Dendritic cell treated with granulocyte-macrophage colony-stimulating factor and Interleukin-4, amounts not matched to agents 40 ng/mL and 50 ng/mL, for 4 days (primary cell): ENCODE results near the gene AQP6.

Experiments used
- H3K27ac Mint-ChIP-seq: one replicate; pipeline ENCODE4 v1.8.0; 2022; ENCODE audit warnings: mild to moderate bottlenecking, mixed read lengths
- H3K27me3 Mint-ChIP-seq: one replicate; pipeline ENCODE4 v1.8.0; 2022; ENCODE audit warnings: mild to moderate bottlenecking, mixed read lengths
- H3K36me3 Mint-ChIP-seq: one replicate; pipeline ENCODE4 v1.8.0; 2022; ENCODE audit warnings: low read depth, mixed read lengths
- H3K4me1 Mint-ChIP-seq: one replicate; pipeline ENCODE4 v1.8.0; 2022; ENCODE audit warnings: low read depth, mixed read lengths
- H3K4me3 Mint-ChIP-seq: one replicate; pipeline ENCODE4 v1.8.0; 2022; ENCODE audit warnings: mild to moderate bottlenecking, moderate library complexity, mixed read lengths
- H3K9me3 Mint-ChIP-seq: one replicate; pipeline ENCODE4 v1.8.0; 2022; ENCODE audit warnings: mixed read lengths
- intact Hi-C: fragments of 100-400 bp; cut with micrococcal nuclease; formaldehyde crosslinking; loops from one replicate; pipeline ENCODE4 v1.15.0; 2022

Gene AQP6

DNA sequence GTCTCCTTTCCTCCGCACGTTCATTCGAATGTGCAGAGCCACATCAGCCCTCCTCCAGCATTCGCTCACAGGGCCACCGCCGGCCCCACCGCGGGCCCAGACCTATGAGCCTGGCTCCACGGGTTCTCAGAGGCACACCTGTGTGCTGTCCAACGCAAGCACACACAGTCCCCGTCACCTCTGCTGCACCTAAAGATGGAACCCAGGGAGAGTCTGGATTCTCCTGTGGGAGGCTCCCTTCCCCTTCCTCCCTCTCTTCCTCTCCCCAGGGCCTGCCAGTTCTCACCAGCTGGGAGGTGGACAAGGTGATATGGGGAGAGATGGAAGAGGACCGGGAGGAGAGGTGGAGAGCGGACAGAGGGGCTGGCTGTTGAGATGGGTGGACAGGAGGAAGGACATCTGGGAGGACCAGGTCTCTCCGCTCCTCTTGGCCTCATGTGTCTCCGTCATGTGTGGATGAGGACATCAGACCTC is 4.9 kb upstream of the AQP6 start:
- no peaks in the 10 kb centered on the region for H3K36me3 Mint-ChIP-seq
- no peaks in the 10 kb centered on the region for H3K9me3 Mint-ChIP-seq
- peak overlapping the region; percentile 58 for H3K4me3 Mint-ChIP-seq
- peaks cover 52% of the 10 kb centered on the region for H3K27me3 Mint-ChIP-seq
- H3K27ac Mint-ChIP-seq, result no peak overlapping the region
- peaks cover 5% of the 10 kb centered on the region for H3K4me1 Mint-ChIP-seq
- intact Hi-C loops, result loop anchor here (1.0 to 5.0 kb wide), 4 partner anchors 69 to 207 kb away; no protein-coding TSS in a partner anchor

DNA sequence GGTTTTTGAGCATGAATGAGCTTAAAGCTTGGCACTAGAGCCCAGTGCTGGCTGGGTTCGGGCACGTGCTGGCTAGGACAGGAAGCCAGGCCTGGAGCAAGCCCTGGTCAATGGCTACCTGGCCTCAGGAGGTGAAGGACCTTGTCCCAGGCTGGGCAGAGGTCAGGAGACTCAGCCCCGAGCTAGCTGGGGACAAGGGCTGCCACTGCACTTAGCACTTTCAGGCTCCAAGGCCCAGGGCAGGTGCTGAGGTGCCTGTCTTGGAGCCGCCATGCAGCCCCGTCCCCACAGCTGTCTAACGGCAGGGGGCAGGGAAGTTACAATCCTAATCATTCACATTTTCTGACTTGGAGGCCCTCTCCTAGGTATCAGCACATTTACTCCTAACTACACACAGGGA is 4.3 kb upstream of the AQP6 start:
- Mint-ChIP-seq H3K4me1 (peaks cover 7% of the 10 kb centered on the region), H3K4me3 (no peak overlapping the region), H3K27ac (no peak overlapping the region), H3K9me3 (no peaks in the 10 kb centered on the region), H3K36me3 (no peaks in the 10 kb centered on the region), H3K27me3 (peaks cover 47% of the 10 kb centered on the region)
- intact Hi-C loops, result loop anchor here (5.0 kb wide), 1 partner anchor 69 kb away; no protein-coding TSS in a partner anchor

DNA sequence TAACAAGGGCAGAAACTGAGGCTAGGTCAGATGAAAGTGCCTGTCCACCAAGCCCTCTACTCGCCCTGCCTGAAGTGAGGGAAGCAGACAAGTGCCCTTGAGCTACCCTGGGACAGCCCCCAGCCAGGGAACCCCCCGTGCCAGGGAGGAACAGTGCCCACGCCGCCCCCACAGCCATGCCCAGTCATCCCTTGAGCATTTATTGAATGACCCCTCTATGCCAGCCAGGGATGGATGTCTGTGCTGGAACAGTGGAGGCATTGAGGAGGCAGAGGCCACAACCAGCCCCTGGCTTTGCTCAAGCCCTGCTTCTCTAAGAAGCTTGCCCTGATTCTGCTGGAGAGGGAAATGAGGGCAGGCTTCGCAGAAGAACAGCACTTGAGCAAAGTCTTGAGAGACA is 3.7 kb upstream of the AQP6 start:
- Mint-ChIP-seq H3K4me1 (peaks cover 13% of the 10 kb centered on the region), H3K27ac (no peak overlapping the region), H3K36me3 (no peaks in the 10 kb centered on the region), H3K9me3 (no peaks in the 10 kb centered on the region), H3K4me3 (no peak overlapping the region), H3K27me3 (peaks cover 42% of the 10 kb centered on the region)
- intact Hi-C loops, result loop anchor here (5.0 kb wide), 1 partner anchor 68 kb away; no protein-coding TSS in a partner anchor

DNA sequence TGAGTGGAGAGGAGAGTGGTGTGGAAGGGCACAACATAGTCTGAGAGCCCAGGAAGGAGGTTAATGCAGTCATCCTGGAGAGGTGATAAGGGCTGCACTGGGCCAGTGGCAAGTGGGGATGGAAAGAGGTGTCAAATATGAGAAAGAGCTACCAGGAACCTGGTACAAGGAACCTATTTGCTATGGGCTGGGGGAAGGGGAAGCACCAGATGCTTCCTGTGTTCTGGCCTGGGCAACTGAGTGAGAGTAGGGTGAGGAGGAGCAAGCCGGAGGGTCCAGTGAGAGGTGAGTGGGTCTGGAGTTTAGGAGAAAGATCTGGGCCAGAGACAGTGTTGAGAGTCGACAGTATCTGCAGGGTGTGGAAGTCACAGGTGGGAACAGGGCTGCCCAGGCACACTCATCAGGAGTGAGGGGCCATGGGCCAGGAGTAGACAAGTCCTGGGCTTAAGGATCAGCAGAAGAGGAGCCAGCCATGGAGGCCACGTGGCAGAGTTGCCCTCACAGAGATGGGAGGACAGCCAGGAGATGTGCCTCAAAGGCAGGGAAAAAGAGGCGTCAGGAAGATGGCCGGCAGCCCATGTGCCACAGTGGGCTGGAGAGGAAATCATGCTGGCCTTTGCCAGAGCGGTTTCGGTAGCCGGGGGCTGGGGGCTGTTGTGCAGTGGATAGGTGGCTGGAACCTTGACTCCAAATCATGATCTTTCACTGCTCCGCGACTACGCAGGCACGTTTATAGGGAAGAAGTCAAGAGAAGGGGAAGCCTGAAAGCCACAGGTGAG is 2.9 kb upstream of the AQP6 start:
- H3K27ac Mint-ChIP-seq, result no peak overlapping the region

DNA sequence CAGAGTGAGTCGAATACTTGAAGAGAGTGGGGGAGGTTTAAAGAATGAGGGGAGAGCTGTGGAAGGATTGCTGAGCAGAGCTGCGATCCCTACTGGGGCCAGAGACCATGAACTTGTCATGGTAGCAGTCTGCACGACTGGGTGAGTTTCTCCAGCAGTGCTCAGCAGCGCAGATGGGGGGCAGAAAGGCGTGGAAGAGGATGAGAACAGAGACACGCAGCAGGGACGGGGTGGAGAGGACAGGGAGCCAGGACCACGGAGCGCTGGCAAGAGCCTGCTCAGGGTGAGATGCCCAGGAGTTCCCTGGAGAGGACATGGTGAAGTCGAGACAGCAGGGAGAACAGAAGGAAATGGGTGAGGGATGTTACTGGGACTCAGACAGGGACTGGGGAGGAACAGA is 2.1 kb upstream of the AQP6 start:
- Mint-ChIP-seq H3K4me1 (peaks cover 29% of the 10 kb centered on the region), H3K27me3 (peaks cover 27% of the 10 kb centered on the region), H3K9me3 (no peaks in the 10 kb centered on the region), H3K4me3 (no peak overlapping the region), H3K27ac (no peak overlapping the region), H3K36me3 (no peaks in the 10 kb centered on the region)
- intact Hi-C loops, result no loop called here

More for the DNA sequence above, 2.9 kb upstream of the AQP6 start:
- Mint-ChIP-seq H3K4me1 (peaks cover 21% of the 10 kb centered on the region), H3K36me3 (no peaks in the 10 kb centered on the region), H3K27me3 (peaks cover 34% of the 10 kb centered on the region), H3K9me3 (no peaks in the 10 kb centered on the region), H3K4me3 (no peak overlapping the region)
- intact Hi-C loops, result loop anchor here (5.0 kb wide), 1 partner anchor 67 kb away; no protein-coding TSS in a partner anchor

DNA sequence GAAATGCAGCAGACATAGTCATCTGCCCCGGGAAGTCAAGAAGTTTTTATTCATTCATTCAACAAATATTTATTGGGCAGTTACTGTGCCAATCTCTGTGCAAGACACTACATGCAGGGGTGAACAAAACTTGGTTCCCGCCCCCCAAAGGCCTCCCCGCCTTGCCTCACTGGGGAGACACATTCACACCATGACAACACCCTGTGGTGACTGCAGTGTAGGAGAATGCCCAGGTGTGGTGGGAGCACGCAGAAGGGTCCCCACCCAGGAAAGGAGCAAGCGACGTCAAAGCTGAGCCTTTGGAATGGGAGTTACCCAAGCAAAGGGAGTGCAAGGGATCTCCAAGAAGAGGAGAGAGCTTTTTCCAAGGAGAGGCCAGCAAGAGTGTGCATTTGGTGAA is 1.6 kb upstream of the AQP6 start:
- H3K27me3 Mint-ChIP-seq, result peaks cover 22% of the 10 kb centered on the region
- no peak overlapping the region for H3K27ac Mint-ChIP-seq
- no peaks in the 10 kb centered on the region for H3K9me3 Mint-ChIP-seq
- no peak overlapping the region for H3K4me3 Mint-ChIP-seq
- H3K36me3 Mint-ChIP-seq, result no peaks in the 10 kb centered on the region
- H3K4me1 Mint-ChIP-seq, result peaks cover 34% of the 10 kb centered on the region
- intact Hi-C loops, result no loop called here

DNA sequence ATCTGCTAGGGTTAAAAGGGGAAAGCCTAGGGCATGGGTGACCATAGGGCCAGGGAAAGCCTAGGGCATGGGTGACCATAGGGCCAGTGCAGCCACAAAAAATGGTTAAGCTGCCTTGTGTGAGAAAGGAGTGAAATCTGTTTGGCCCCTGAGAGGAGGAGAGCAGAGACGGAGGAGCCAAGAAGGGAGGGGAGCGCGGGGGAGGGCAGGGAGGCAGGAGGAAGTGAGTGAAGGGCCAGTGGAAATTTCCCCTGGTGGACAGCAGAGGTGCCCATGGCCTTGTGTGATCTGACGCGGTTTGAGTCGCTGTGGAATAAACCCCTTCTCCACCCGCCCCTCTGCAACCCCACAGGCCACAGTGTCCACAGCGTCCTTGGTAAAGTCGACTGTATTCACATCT is 618 bp upstream of the AQP6 start:
- H3K4me1 Mint-ChIP-seq, result peaks cover 39% of the 10 kb centered on the region
- H3K27ac Mint-ChIP-seq, result no peak overlapping the region
- H3K36me3 Mint-ChIP-seq, result no peaks in the 10 kb centered on the region
- intact Hi-C loops, result no loop called here
- H3K9me3 Mint-ChIP-seq, result no peaks in the 10 kb centered on the region
- no peak overlapping the region for H3K4me3 Mint-ChIP-seq
- peaks cover 13% of the 10 kb centered on the region for H3K27me3 Mint-ChIP-seq

DNA sequence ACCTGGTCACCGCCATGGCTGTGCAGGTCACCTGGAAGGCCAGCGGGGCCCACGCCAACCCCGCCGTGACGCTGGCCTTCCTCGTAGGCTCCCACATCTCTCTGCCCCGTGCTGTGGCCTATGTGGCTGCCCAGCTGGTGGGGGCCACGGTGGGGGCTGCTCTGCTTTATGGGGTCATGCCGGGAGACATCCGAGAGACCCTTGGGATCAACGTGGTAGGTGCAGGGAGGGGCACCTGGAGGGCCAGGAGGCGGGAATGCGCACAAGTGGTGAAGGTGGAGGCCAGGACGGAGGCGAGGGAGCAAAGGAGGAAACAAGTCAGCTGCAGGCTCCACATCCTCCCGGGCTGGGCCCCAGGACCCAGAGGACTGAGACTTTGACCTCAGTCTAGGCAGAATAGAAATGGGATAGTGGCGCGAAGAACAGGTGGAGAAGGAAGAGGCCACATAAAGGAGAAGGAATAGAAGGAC is 649 bp downstream of the AQP6 start:
- Mint-ChIP-seq H3K4me3 (no peak overlapping the region), H3K4me1 (peaks cover 45% of the 10 kb centered on the region), H3K27me3 (peaks cover 4% of the 10 kb centered on the region), H3K9me3 (no peaks in the 10 kb centered on the region), H3K36me3 (no peaks in the 10 kb centered on the region), H3K27ac (peak overlapping the region; percentile 54)
- intact Hi-C loops, result no loop called here

DNA sequence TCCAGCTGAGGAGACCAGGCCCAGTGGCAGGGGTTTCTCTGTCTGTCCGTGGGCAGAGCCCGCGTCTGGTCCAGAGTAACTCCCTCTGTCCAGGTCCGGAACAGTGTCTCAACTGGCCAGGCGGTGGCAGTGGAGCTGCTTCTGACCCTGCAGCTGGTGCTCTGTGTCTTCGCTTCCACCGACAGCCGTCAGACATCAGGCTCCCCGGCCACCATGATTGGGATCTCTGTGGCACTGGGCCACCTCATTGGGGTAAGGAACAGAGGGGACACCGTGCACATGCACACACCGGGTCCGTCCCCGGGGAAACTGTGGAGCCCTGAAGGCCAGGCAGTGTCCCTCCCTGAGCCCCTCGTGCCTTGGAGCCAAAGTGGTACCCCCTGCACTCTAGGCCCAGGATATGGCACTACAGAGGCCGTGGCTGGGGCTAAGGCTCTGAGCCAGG is 1.5 kb downstream of the AQP6 start:
- Mint-ChIP-seq H3K4me1 (peaks cover 52% of the 10 kb centered on the region), H3K9me3 (no peaks in the 10 kb centered on the region), H3K27ac (peak overlapping the region; percentile 54), H3K27me3 (peaks cover 3% of the 10 kb centered on the region), H3K36me3 (no peaks in the 10 kb centered on the region), H3K4me3 (no peak overlapping the region)
- intact Hi-C loops, result loop anchor here (1.0 kb wide), 1 partner anchor 8 kb away; no protein-coding TSS in a partner anchor

DNA sequence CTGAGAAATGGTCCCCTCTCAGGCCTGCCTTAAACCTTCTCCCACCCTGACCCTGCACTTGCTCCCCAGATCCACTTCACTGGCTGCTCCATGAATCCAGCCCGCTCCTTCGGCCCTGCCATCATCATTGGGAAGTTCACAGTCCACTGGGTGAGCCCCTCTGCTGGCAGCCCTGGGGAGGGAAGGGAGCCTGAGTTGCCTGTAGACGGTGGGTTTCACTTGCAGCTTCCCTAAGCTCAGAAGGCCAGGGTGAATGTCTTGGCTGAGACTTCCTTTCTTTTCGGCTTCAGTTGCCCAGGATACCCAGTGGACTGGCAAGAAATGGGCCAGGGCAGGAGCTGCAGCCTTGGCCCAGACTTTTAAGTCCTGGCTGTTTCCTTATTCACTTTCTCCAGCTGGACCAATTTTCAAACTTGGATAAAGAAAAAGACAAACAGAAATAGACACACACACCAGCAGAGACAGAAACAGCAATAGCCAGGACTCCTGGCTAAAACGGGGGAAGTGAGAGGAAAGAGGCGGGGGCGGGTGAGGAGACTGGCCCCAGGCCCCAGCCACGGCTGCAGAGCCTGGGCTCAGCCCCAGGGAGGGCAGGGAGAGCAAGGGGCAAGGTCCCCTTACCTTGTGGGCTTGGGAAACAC is 2.0 kb downstream of the AQP6 start:
- Mint-ChIP-seq H3K4me1 (peaks cover 58% of the 10 kb centered on the region), H3K36me3 (no peaks in the 10 kb centered on the region), H3K27me3 (peaks cover 3% of the 10 kb centered on the region), H3K27ac (peak overlapping the region; percentile 54), H3K9me3 (no peaks in the 10 kb centered on the region), H3K4me3 (no peak overlapping the region)
- intact Hi-C loops, result loop anchor here (1.0 kb wide), 1 partner anchor 8 kb away; no protein-coding TSS in a partner anchor

DNA sequence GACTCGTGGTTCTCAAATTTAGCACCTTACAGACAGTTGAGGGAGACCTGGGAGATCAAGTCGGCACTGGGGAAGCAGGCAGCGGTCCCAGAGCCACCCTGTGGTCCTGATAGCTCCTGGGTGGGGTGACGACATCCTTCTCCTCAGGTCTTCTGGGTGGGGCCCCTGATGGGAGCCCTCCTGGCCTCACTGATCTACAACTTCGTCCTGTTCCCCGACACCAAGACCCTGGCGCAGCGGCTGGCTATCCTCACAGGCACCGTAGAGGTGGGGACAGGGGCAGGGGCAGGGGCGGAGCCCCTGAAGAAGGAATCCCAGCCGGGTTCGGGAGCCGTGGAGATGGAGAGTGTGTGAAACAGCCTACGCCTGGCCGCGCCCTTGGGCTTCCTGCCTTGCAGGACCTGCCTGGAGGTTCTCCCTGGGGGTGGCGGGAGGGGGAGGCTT is 2.6 kb downstream of the AQP6 start:
- Mint-ChIP-seq H3K4me3 (no peak overlapping the region), H3K36me3 (no peaks in the 10 kb centered on the region), H3K27ac (peak overlapping the region; percentile 54), H3K27me3 (peaks cover 3% of the 10 kb centered on the region), H3K9me3 (no peaks in the 10 kb centered on the region), H3K4me1 (peaks cover 63% of the 10 kb centered on the region)
- intact Hi-C loops, result no loop called here

DNA sequence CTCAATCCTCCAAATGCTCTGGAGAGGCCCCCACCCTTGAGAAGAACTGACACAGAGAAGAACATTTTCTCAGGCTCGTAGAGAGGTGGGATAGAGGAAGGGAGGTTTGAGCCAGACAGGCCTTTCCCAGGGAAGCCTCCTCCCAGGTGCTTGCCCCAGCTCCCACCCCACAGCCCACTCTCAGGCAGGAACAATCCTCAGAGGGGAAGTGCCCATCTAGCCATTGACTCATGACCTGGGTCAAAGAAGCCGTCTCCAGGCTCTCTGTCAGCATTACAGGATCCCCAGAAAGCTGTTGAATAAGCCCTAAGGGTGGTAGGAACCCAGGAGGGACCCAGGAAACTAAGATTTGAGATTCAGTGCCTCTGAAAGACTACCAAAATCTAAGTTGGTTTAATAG is 3.8 kb downstream of the AQP6 start:
- Mint-ChIP-seq H3K9me3 (no peaks in the 10 kb centered on the region), H3K36me3 (no peaks in the 10 kb centered on the region), H3K27me3 (peaks cover 3% of the 10 kb centered on the region), H3K4me3 (no peak overlapping the region), H3K4me1 (peaks cover 75% of the 10 kb centered on the region), H3K27ac (peak overlapping the region; percentile 54)
- intact Hi-C loops, result no loop called here

DNA sequence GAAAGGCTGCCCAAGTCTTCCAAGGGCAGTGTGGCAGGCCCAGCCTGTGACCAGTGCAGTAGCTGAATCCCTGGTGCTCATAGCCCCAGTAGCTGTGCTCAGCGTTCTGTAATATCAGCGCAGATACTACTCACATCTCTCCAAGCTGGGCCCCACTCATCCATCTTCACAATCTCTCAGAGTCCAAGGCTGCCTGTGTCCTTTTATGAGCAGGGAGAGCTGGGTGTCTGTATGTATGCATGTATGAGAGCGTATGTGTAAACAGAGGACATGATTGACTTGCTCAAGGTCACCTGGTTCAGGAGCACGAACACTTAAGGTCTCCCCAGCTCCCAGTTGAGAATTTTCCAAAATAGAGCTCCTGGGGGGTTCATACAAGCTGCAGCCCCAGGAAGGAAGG is 5.4 kb downstream of the AQP6 start:
- peaks cover 88% of the 10 kb centered on the region for H3K4me1 Mint-ChIP-seq
- no peak overlapping the region for H3K4me3 Mint-ChIP-seq
- no peaks in the 10 kb centered on the region for H3K36me3 Mint-ChIP-seq
- H3K27ac Mint-ChIP-seq, result peak overlapping the region; percentile 30
- H3K27me3 Mint-ChIP-seq, result no peaks in the 10 kb centered on the region
- intact Hi-C loops, result no loop called here
- H3K9me3 Mint-ChIP-seq, result no peaks in the 10 kb centered on the region

DNA sequence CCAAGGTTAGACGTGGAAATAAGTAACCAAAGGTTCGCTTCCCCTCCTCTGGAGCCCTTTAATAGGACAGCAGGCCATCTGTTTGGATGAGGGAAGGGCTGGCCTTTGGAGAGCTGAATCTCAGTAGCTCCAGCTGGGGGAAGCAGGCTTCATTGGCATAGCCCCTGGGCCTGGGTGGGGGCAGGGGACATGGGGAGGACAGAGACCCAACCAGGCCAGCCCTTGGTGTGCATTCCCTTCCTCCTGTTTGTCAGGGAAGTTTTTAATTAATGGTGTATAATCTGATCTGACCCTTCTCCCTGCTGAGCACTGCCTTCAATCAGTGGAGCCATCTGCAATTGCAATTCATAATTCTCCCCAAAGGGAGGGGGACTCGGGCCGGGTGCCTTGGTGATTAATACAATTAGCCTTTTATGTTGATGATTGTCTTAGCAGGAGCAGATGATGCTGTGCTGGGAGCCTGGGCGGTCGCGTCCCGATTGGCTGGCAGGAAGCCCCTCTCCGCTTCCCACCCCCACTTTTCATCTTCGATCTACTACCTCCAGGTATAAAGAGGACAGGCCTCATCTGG is 6.4 kb downstream of the AQP6 start:
- Mint-ChIP-seq H3K27ac (peak overlapping the region; percentile 30), H3K9me3 (no peaks in the 10 kb centered on the region), H3K36me3 (no peaks in the 10 kb centered on the region), H3K27me3 (no peaks in the 10 kb centered on the region), H3K4me3 (no peak overlapping the region), H3K4me1 (peaks cover 90% of the 10 kb centered on the region)
- intact Hi-C loops, result no loop called here
